ENCODE measurements around the gene FOXRED2. TPM values are rescaled to one million over a fixed set of nuclear protein-coding genes. Genes with fewer than 3 reads are reported as not detected.
"Not testable (repeated sequence)": the region's sequence is repeated elsewhere in the genome, so short reads cannot be mapped to it uniquely, and the experiment has no call there.

FOXRED2 gene
- total RNA-seq, 1 experiment from 2014 or later, result 37.7 TPM

- DNase-seq (ENCODE audit: low read depth, low spot score), result no peak
- Histone ChIP-seq H3K27ac (ENCODE audit: low read length) (peak overlapping the region; percentile 86), H3K27me3 (ENCODE audit: control insufficient read depth, insufficient read depth, low read length) (no peaks in the 10 kb centered on the region), H3K4me1 (ENCODE audit: control insufficient read depth, insufficient read depth, low read length) (peaks cover 41% of the 10 kb centered on the region), H3K4me3 (ENCODE audit: low read depth in 2 of 2, low read length in 2 of 2) (peak overlapping the region; percentile 40 to 62), H3K9me3 (ENCODE audit: control insufficient read depth, insufficient read depth, low read depth, low read length) (no peaks in the 10 kb centered on the region), H3K36me3 (ENCODE audit: control insufficient read depth, insufficient read depth, low read length) (no peaks in the 10 kb centered on the region)
- CTCF ChIA-PET, result no interaction called here
- intact Hi-C loops (cut with micrococcal nuclease; ENCODE audit: unreplicated experiment) (no loop called here), in situ Hi-C loops (cut with HindIII; ENCODE audit: low pct_unique_long_range_greater_than_20kb, low sequenced_read_pairs) (no loop called here)
- ATAC-seq, result peak; percentile 89
- TF ChIP-seq POLR2AphosphoS5 (IDR thresholded peaks at IDR 0.05; ENCODE audit: low read depth, low read length), result peak; percentile 48; the same call in 1 of the 2 replicates
- peak; percentile 97 for TF ChIP-seq TCF7L2 (IDR thresholded peaks at IDR 0.05; ENCODE audit: low read depth, low read length)
- no peak for TF ChIP-seq REST (IDR thresholded peaks at IDR 0.05; ENCODE audit: insufficient read depth in 1 of 2, low read depth in 2 of 2, low read length in 1 of 2)
- BruUV-seq (replicated peaks), result no TSS peak
- POLR2A ChIA-PET, result no interaction called here
Measured at GRCh38 chr22:36454916-36455570, 51.8 kb downstream of the FOXRED2 start.

- CTCF ChIA-PET, result no interaction called here
- TF ChIP-seq POLR2AphosphoS5 (IDR thresholded peaks at IDR 0.05; ENCODE audit: low read depth, low read length) (no peak), SIN3A (IDR thresholded peaks at IDR 0.05; ENCODE audit: borderline replicate concordance, insufficient read depth, low read depth, low read length) (no peak), TCF7L2 (IDR thresholded peaks at IDR 0.05; ENCODE audit: low read depth, low read length) (no peak), REST (IDR thresholded peaks at IDR 0.05; ENCODE audit: insufficient read depth in 1 of 2, low read depth in 2 of 2, low read length in 1 of 2) (no peak), CTCF (IDR thresholded peaks at IDR 0.05) (no peak)
- no peaks in the 10 kb centered on the region for H3K27me3 ChIP-seq (ENCODE audit: control insufficient read depth, insufficient read depth, low read length)
- no peak for DNase-seq (ENCODE audit: low read depth, low spot score)
- intact Hi-C loops (cut with micrococcal nuclease; ENCODE audit: unreplicated experiment), result no loop called here
- H3K36me3 ChIP-seq (ENCODE audit: control insufficient read depth, insufficient read depth, low read length), result no peaks in the 10 kb centered on the region
- in situ Hi-C loops (cut with HindIII; ENCODE audit: low pct_unique_long_range_greater_than_20kb, low sequenced_read_pairs), result no loop called here
- no peaks in the 10 kb centered on the region for H3K9me3 ChIP-seq (ENCODE audit: control insufficient read depth, insufficient read depth, low read depth, low read length)
- H3K27ac ChIP-seq (ENCODE audit: low read length), result peak overlapping the region; percentile 39; the same call in 1 of the 2 replicates
- no peak for ATAC-seq
- H3K4me1 ChIP-seq (ENCODE audit: control insufficient read depth, insufficient read depth, low read length), result peaks cover 39% of the 10 kb centered on the region
- TSS peak; percentile 92 for BruUV-seq (replicated peaks)
- no peak overlapping the region for H3K4me3 ChIP-seq (ENCODE audit: low read depth in 2 of 2, low read length in 2 of 2)
- POLR2A ChIA-PET, result no interaction called here
Measured at GRCh38 chr22:36453855-36454378, 52.9 kb downstream of the FOXRED2 start.

GRCh38 chr22:36452978-36453607, 53.7 kb downstream of the FOXRED2 start:
- ATAC-seq; intact Hi-C loops (cut with micrococcal nuclease; ENCODE audit: unreplicated experiment); CTCF ChIA-PET; DNase-seq (ENCODE audit: low read depth, low spot score); H3K36me3 ChIP-seq (ENCODE audit: control insufficient read depth, insufficient read depth, low read length); H3K27me3 ChIP-seq (ENCODE audit: control insufficient read depth, insufficient read depth, low read length); H3K9me3 ChIP-seq (ENCODE audit: control insufficient read depth, insufficient read depth, low read depth, low read length); in situ Hi-C loops (cut with HindIII; ENCODE audit: low pct_unique_long_range_greater_than_20kb, low sequenced_read_pairs); BruUV-seq (replicated peaks); H3K4me3 ChIP-seq (ENCODE audit: low read depth in 2 of 2, low read length in 2 of 2): not testable (repeated sequence)
- POLR2A ChIA-PET, result interaction anchor here (0.7 kb wide), 1 partner anchor 109 kb away, joined by 10 read pairs; no protein-coding TSS in a partner anchor
- peak overlapping the region; percentile 59 for H3K27ac ChIP-seq (ENCODE audit: low read length)
- H3K4me1 ChIP-seq (ENCODE audit: control insufficient read depth, insufficient read depth, low read length), result peaks cover 34% of the 10 kb centered on the region

All from Panc1 (cell line).